Stimulated activated CD4-positive, alpha-beta T cell treated with anti-CD3 and anti-CD28 coated beads, Interleukin-4, amount 100 ng/mL, for 48 hours (primary cell): ENCODE measurements around the gene ST3GAL3.
A peak's percentile ranks its signal among the peaks of the same experiment; 100 is the strongest.

Experiments
- DNase-seq, 2 donors: peaks; one replicate each; pipeline ENCODE4 v3.0.0-alpha.2; 2020; ENCODE audit warnings: low read depth in 2 of 2

ST3GAL3 gene

GRCh38 chr1:43913666-43914360, 206.5 kb downstream of the ST3GAL3 start:
- no peak for DNase-seq

- DNase-seq: no peak
Measured at GRCh38 chr1:43914576-43915525, 207.5 kb downstream of the ST3GAL3 start.

- DNase-seq: no peak
Measured at GRCh38 chr1:43919906-43920305, 212.6 kb downstream of the ST3GAL3 start.

- no peak for DNase-seq
Measured at GRCh38 chr1:43921022-43921421, 213.7 kb downstream of the ST3GAL3 start.

- no peak for DNase-seq
Measured at GRCh38 chr1:43924516-43924915, 217.2 kb downstream of the ST3GAL3 start.

GRCh38 chr1:43925846-43926245, 218.5 kb downstream of the ST3GAL3 start:
- no peak for DNase-seq

GRCh38 chr1:43930168-43930948, 223.0 kb downstream of the ST3GAL3 start:
- no peak for DNase-seq

GRCh38 chr1:43930949-43931275, 223.6 kb downstream of the ST3GAL3 start:
- DNase-seq: no peak

GRCh38 chr1:43931711-43932660, 224.7 kb downstream of the ST3GAL3 start:
- DNase-seq: no peak

GRCh38 chr1:43932786-43933385, 225.6 kb downstream of the ST3GAL3 start:
- no peak for DNase-seq

GRCh38 chr1:43933386-43934100, 226.2 kb downstream of the ST3GAL3 start, which contains the start of gene ARTN:
Gene ARTN, plus strand, starts transcription at chr1:43933801. Its CDS starts 1,856 bp downstream, at chr1:43935657.
- DNase-seq: no peak

GRCh38 chr1:43934101-43934985, 227.0 kb downstream of the ST3GAL3 start:
- peak; percentile 50 to 64 for DNase-seq

GRCh38 chr1:43934986-43935324, 227.6 kb downstream of the ST3GAL3 start:
- DNase-seq: no peak

GRCh38 chr1:43935711-43936427, 228.5 kb downstream of the ST3GAL3 start:
- no peak for DNase-seq

GRCh38 chr1:43936431-43937151, 229.3 kb downstream of the ST3GAL3 start:
- no peak for DNase-seq

- no peak for DNase-seq
Measured at GRCh38 chr1:43937179-43937865, 230.0 kb downstream of the ST3GAL3 start.

GRCh38 chr1:43938383-43938782, 231.0 kb downstream of the ST3GAL3 start:
- DNase-seq: no peak
